Measurements from ENCODE around the gene KIAA1210.

Gene KIAA1210

GRCh38 chrX:119127650-119128049 is at the start of gene KIAA1210:
TSS of gene KIAA1210 (minus strand) at chrX:119127812. CDS start at chrX:119123642, 4,170 bp downstream.
- no peak for TF ChIP-seq CTCF (IDR thresholded peaks at IDR 0.05)
- DNase-seq (ENCODE audit: low spot score), result no peak
- H3K4me3 ChIP-seq, result no peak within 1 kb of the TSS
- no peak within 1 kb of the TSS for H3K27ac ChIP-seq

GRCh38 chrX:119177278-119177677 is 49.7 kb upstream of the KIAA1210 start:
- Histone ChIP-seq H3K27ac (no peak overlapping the region), H3K4me3 (no peak overlapping the region)
- no peak for DNase-seq (ENCODE audit: low spot score)
- no peak for TF ChIP-seq CTCF (IDR thresholded peaks at IDR 0.05)

GRCh38 chrX:119174900-119175299 is 47.3 kb upstream of the KIAA1210 start:
- Histone ChIP-seq H3K4me3 (no peak overlapping the region), H3K27ac (no peak overlapping the region)
- DNase-seq (ENCODE audit: low spot score), result no peak
- TF ChIP-seq CTCF (IDR thresholded peaks at IDR 0.05), result no peak

- TF ChIP-seq CTCF (IDR thresholded peaks at IDR 0.05), result no peak
- Histone ChIP-seq H3K27ac (no peak overlapping the region), H3K4me3 (no peak overlapping the region)
- DNase-seq (ENCODE audit: low spot score), result no peak
Observed at GRCh38 chrX:119168104-119168503, 40.5 kb upstream of the KIAA1210 start.

GRCh38 chrX:119158226-119158625 is 30.6 kb upstream of the KIAA1210 start:
- no peak for TF ChIP-seq CTCF (IDR thresholded peaks at IDR 0.05)
- no peak for DNase-seq (ENCODE audit: low spot score)
- Histone ChIP-seq H3K4me3 (no peak overlapping the region), H3K27ac (no peak overlapping the region)

GRCh38 chrX:119156241-119156640 is 28.6 kb upstream of the KIAA1210 start:
- DNase-seq (ENCODE audit: low spot score), result no peak
- no peak for TF ChIP-seq CTCF (IDR thresholded peaks at IDR 0.05)
- Histone ChIP-seq H3K4me3 (no peak overlapping the region), H3K27ac (no peak overlapping the region)

- no peak overlapping the region for H3K4me3 ChIP-seq
- no peak for TF ChIP-seq CTCF (IDR thresholded peaks at IDR 0.05)
- no peak for DNase-seq (ENCODE audit: low spot score)
- H3K27ac ChIP-seq, result no peak overlapping the region
Observed at GRCh38 chrX:119155416-119156035, 27.9 kb upstream of the KIAA1210 start.

Data from coronary artery (tissue), 2 donors.